Activated CD8-positive, alpha-beta T cell treated with anti-CD3 and anti-CD28 coated beads for 36 hours (primary cell): ENCODE measurements around the gene CLASP2. TPM values are rescaled to one million over a fixed set of nuclear protein-coding genes. Genes with fewer than 3 reads are reported as not detected.

Source experiments
- ATAC-seq: fragments of 200-7000 bp; cut with Tn5 transposase; one replicate; pipeline ENCODE4 v1.10.0; 2021; ENCODE audit warnings: mild to moderate bottlenecking, moderate library complexity
- CTCF ChIA-PET: fragments of 350-600 bp; sonication (Branson Sonifier 250); formaldehyde crosslinking; loops from one replicate; lab custom pipeline; 2021; ENCODE audit warnings: antibody characterized with exemption; lab: Charles Lee
- POLR2A ChIA-PET: fragments of 350-600 bp; sonication (Branson Sonifier 250); formaldehyde crosslinking; loops from one replicate; lab custom pipeline; 2021; ENCODE audit warnings: antibody characterized with exemption; lab: Charles Lee
- DNase-seq: peaks from one replicate; pipeline ENCODE4 v3.0.0-alpha.2; 2020
- H3K27ac Mint-ChIP-seq: one replicate; pipeline ENCODE4 v1.8.0; 2021; ENCODE audit warnings: mild to moderate bottlenecking, mixed read lengths
- H3K27me3 Mint-ChIP-seq: one replicate; pipeline ENCODE4 v1.8.0; 2021; ENCODE audit warnings: mixed read lengths
- H3K36me3 Mint-ChIP-seq: one replicate; pipeline ENCODE4 v1.8.0; 2021; ENCODE audit warnings: low read depth, mixed read lengths
- H3K4me1 Mint-ChIP-seq: one replicate; pipeline ENCODE4 v1.8.0; 2021; ENCODE audit warnings: low read depth, mixed read lengths
- H3K4me3 Mint-ChIP-seq: one replicate; pipeline ENCODE4 v1.8.0; 2021; ENCODE audit warnings: mild to moderate bottlenecking, moderate library complexity, mixed read lengths
- H3K9me3 Mint-ChIP-seq: one replicate; pipeline ENCODE4 v1.8.0; 2021; ENCODE audit warnings: mixed read lengths
- CTCF ChIP-seq: fragments of 200-600 bp; IDR thresholded peaks from one replicate; pipeline ENCODE4 v1.8.0; 2022; ENCODE audit warnings: antibody characterized with exemption, mild to moderate bottlenecking
- intact Hi-C: fragments of 100-400 bp; cut with micrococcal nuclease; formaldehyde crosslinking; loops from one replicate; pipeline ENCODE4 v1.10.0; 2022
- total RNA-seq, 2 experiments: library from RNA; stranded (reverse); gene quantifications; one replicate each; pipeline ENCODE4 v1.2.3, GENCODE V29; 2021

The CLASP2 gene
- total RNA-seq, 2 experiments from 2014 or later: 38.4 to 46.4 TPM

- ChIA-PET POLR2A (interaction anchor here (0.7 kb wide), 1 partner anchor 203 kb away, joined by 3 read pairs; no protein-coding TSS in a partner anchor), CTCF (interaction anchor here (1.2 to 2.1 kb wide), 2 partner anchors 12 to 138 kb away, joined by 5 to 6 read pairs; no protein-coding TSS in a partner anchor)
- no peak overlapping the region for H3K4me3 Mint-ChIP-seq
- H3K9me3 Mint-ChIP-seq: no peaks in the 10 kb centered on the region
- H3K27me3 Mint-ChIP-seq: no peaks in the 10 kb centered on the region
- ATAC-seq (no peak), DNase-seq (no peak)
- TF ChIP-seq CTCF: no peak
- no peaks in the 10 kb centered on the region for H3K36me3 Mint-ChIP-seq
- peaks cover 18% of the 10 kb centered on the region for H3K4me1 Mint-ChIP-seq
- H3K27ac Mint-ChIP-seq: no peak overlapping the region
- intact Hi-C loops: no loop called here
Observed at GRCh38 chr3:33648793-33649192, 69.3 kb downstream of the CLASP2 start.

- no peak for DNase-seq
- ATAC-seq: no peak
- TF ChIP-seq CTCF: no peak
Observed at GRCh38 chr3:33646406-33646805, 71.6 kb downstream of the CLASP2 start.

GRCh38 chr3:33645060-33645647, 72.9 kb downstream of the CLASP2 start:
- no peak overlapping the region for H3K27ac Mint-ChIP-seq
- peak; percentile 85 for ATAC-seq

More at GRCh38 chr3:33646406-33646805, 71.6 kb downstream of the CLASP2 start:
- H3K9me3 Mint-ChIP-seq: no peaks in the 10 kb centered on the region
- no peak overlapping the region for H3K4me3 Mint-ChIP-seq
- no peak overlapping the region for H3K27ac Mint-ChIP-seq
- no peaks in the 10 kb centered on the region for H3K27me3 Mint-ChIP-seq
- ChIA-PET CTCF (interaction anchor here (0.7 to 3.6 kb wide), 5 partner anchors 9 to 141 kb away, joined by 3 to 26 read pairs (median 4); no protein-coding TSS in a partner anchor), POLR2A (no interaction called here)
- H3K36me3 Mint-ChIP-seq: no peaks in the 10 kb centered on the region
- intact Hi-C loops: no loop called here
- H3K4me1 Mint-ChIP-seq: peaks cover 20% of the 10 kb centered on the region

GRCh38 chr3:33644582-33644981, 73.5 kb downstream of the CLASP2 start:
- no peaks in the 10 kb centered on the region for H3K27me3 Mint-ChIP-seq
- no peak overlapping the region for H3K4me3 Mint-ChIP-seq
- CTCF ChIA-PET: interaction anchor here (1.3 to 3.6 kb wide), 4 partner anchors 8 to 142 kb away, joined by 3 to 26 read pairs (median 12); no protein-coding TSS in a partner anchor
- intact Hi-C loops: no loop called here
- POLR2A ChIA-PET: interaction anchor here (0.6 to 1.3 kb wide), 4 partner anchors 15 to 684 kb away, joined by 3 read pairs; partner anchors contain the start of gene PDCD6IP
- TF ChIP-seq CTCF: no peak
- peaks cover 21% of the 10 kb centered on the region for H3K4me1 Mint-ChIP-seq
- no peaks in the 10 kb centered on the region for H3K9me3 Mint-ChIP-seq
- no peak overlapping the region for H3K27ac Mint-ChIP-seq
- DNase-seq (no peak), ATAC-seq (no peak)
- H3K36me3 Mint-ChIP-seq: no peaks in the 10 kb centered on the region

More at GRCh38 chr3:33645060-33645647, 72.9 kb downstream of the CLASP2 start:
- H3K4me3 Mint-ChIP-seq: peak overlapping the region; percentile 66
- intact Hi-C loops: no loop called here
- peaks cover 18% of the 10 kb centered on the region for H3K4me1 Mint-ChIP-seq
- peak; percentile 47 for DNase-seq
- ChIA-PET CTCF (interaction anchor here (0.9 to 3.6 kb wide), 5 partner anchors 8 to 142 kb away, joined by 3 to 26 read pairs (median 6); no protein-coding TSS in a partner anchor), POLR2A (interaction anchor here (0.6 to 1.3 kb wide), 3 partner anchors 14 to 683 kb away, joined by 3 read pairs; partner anchors contain the start of gene PDCD6IP)
- no peaks in the 10 kb centered on the region for H3K36me3 Mint-ChIP-seq
- no peaks in the 10 kb centered on the region for H3K9me3 Mint-ChIP-seq
- no peaks in the 10 kb centered on the region for H3K27me3 Mint-ChIP-seq
- no peak for TF ChIP-seq CTCF

DNA sequence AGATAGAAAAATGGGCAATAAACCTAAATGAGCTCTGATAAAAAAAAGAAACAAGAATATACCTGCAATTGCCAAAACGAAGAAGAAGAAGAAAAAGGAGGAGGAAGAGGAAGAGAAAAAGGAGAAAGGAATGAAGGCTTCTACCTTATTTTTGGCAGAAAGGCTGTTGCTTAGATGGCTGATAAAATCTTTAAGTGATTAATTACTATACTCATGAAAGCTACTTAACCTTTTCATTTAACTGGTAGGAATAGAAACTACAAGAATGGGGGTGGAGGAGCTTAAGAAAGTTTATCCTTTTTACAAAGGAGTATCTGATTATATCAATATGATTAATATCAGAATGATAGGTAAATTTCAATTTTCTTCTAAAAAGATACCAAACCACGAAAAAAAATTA, 75.2 kb downstream of the CLASP2 start:
- Mint-ChIP-seq H3K27ac (no peak overlapping the region), H3K27me3 (no peaks in the 10 kb centered on the region), H3K9me3 (no peaks in the 10 kb centered on the region), H3K36me3 (no peaks in the 10 kb centered on the region), H3K4me1 (peaks cover 17% of the 10 kb centered on the region), H3K4me3 (no peak overlapping the region)
- ChIA-PET POLR2A (no interaction called here), CTCF (interaction anchor here (0.8 to 1.5 kb wide), 4 partner anchors 10 to 144 kb away, joined by 3 to 9 read pairs (median 3); partner anchors contain the start of gene CLASP2)
- DNase-seq: no peak
- no peak for TF ChIP-seq CTCF
- intact Hi-C loops: no loop called here
- ATAC-seq: no peak
